Stimulated activated CD8-positive, alpha-beta memory T cell treated with anti-CD3 and anti-CD28 coated beads, Interleukin-15, amount 100 ng/mL, for 48 hours (primary cell): Measurements from ENCODE around the gene SCYL2.

Experiments
- DNase-seq, 2 donors: peaks; one replicate each; pipeline ENCODE4 v3.0.0-alpha.2; 2020; ENCODE audit warnings: low read depth in 2 of 2

SCYL2 gene

DNA sequence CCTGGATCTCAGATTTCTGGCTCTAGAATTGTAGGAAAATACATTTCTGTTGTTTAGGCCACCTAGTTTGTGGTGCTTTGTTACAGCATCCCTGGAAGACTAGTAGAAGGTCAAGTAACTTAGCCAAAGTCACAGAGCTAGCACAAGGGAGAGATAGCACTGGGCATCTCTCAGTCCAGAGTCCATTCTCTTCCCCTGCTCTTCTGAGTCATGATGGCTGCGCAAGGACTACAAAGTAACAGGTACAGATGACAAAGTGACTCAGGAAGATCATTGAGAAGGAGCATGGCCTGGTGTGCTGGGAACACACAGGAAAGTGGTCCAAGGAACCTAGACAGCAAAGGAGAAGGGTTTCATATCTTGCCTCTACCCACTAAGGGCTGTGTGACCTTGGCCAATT, 109.2 kb downstream of the SCYL2 start:
- no peak for DNase-seq

DNA sequence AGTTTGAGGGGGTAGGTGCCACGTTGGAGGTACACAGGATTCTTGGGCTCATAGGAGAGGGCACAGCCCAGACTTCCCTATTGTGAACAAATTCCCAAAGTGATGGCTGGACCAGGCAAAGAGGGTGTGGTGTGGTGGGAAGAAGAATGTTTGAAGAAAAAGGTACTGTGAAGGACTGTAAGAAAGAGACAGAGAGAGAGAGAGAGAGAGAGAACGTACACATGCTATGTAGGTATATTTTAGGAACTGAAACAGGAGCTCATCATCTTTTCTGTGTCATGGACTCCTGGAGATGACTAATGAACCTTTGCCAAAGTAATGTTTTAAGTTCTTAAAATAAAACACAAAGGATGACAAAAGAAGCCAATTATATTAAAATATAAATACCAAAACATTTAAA, 114.4 kb downstream of the SCYL2 start:
- no peak for DNase-seq

DNA sequence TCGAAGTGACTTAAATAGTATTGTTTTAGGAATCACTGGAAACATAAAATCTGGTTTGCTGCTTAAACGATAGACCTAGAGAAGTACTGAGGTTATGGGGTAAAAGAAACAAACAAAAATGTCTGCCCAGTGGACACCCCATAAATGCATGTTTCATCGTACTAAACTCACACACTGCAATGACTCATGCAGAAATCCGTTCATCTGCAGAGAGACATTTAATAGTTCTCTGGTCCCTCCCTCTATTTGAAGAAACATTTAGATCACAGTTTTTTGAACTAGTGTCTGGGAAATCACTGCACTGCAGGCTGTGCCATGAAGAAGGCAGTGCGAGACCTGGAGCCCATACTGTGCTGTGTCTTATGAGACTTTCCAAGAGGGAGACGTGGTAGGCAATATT, 115.4 kb downstream of the SCYL2 start:
- DNase-seq: no peak

DNA sequence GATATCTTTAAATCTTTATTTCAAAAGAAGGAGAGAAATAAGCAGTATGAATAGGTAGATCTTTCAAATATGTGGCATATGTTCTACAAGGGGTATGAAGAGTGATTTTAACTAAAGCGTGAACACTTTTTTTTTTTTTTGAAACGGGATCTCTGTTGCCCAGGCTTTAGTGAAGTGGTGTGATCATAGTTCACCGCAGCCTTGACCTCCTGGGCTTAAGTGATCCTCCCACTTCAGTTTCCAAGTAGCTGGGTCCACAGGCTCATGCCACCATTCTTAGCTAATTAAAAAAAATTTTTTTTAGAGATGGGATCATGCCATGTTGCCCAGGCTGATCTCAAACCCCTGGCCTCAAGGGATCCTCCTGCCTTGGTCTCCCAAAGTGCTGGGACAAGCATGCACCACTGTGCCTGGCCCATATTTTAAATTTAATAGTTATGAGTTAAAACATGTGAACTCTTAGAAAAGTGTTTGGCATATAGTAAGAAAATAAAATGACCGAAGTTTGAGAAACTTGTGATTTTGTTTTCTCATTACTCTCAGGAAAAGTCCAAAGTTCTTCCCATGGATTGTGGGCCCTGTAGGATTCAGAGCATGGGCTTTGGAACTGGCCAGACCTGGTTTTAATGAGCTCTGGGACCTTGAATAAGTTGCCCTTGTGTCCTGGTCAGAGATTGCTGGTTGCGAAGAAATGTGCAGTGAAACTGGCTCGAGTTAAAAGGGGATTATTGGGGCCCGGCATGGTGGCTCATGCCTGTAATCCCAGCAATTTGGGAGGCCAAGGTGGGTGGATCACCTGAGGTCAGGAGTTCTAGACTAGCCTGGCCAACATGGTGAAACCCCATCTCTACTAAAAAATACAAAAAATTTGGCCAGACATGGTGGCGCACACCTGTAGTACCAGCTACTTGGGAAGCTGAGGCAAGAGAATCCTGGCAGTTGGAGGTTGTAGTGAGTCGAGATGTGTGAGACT, 116.9 kb downstream of the SCYL2 start:
- no peak for DNase-seq

DNA sequence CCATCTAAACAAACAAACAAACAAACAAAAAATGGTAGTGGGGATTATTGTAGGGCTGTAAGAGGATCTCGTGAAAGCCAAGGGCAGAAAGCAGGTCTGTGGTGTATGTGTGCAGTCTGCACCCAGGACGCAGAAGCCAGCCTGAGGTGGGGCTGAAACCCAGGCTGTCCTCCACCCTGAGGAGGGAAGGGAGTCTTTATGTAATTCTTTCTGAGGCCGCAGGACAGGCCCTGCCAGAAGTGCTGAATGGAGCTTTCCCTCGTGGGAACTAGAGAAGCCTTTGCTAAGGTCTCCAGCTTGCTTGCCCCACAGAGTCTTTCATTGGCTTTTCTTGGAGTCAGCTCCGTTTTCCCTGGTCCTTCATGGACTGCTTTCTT, 117.6 kb downstream of the SCYL2 start:
- no peak for DNase-seq

DNA sequence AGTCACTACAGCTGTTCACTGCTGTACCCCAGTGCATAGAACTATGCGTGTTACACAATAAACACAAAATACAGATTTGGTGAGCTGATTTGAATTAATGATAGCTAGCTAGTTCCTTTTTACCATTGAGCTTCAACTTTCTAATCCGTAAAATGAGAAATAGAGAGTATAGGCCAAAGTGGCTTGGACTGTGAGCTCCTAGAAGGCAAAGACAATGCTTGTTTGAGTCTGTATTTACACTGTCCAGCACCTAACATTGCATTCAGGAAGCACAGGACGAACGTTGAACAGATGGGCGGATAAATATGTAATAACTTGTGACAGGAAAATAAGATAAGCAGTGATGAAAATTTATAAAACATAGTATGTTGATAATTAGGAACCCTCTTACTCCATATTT, 121.4 kb downstream of the SCYL2 start:
- DNase-seq: no peak
